ENCODE results near the gene NKAIN2.

- TF ChIP-seq CTCF (IDR thresholded peaks at IDR 0.05) = no peak
- no peak for TF ChIP-seq POLR2A (IDR thresholded peaks at IDR 0.05)
Measured at GRCh38 chr6:124684621-124685020, 881.0 kb downstream of the NKAIN2 start.
